Neural cell (in vitro differentiated cells): ENCODE results near the gene ARHGAP6. TPM values are rescaled to one million over a fixed set of nuclear protein-coding genes. Genes with fewer than 3 reads are reported as not detected.

ENCODE experiments used
- H2AFZ ChIP-seq: fragments of 200-600, 300-800 bp; sonication (generic), shearing (Covaris generic); 2 replicates; pipeline ENCODE4 v1.6.0; 2014; ENCODE audit warnings: low read depth, mild to moderate bottlenecking, antibody characterized with exemption, low read length, moderate library complexity
- H3F3A ChIP-seq: fragments of 200-600 bp; shearing (Covaris generic); 2 replicates; pipeline ENCODE4 v1.6.1; 2016; ENCODE audit warnings: mild to moderate bottlenecking, moderate library complexity, mixed read lengths, antibody characterized with exemption, low read length; ENCODE audit not compliant: insufficient read depth, poor library complexity, severe bottlenecking
- H3K27ac ChIP-seq: fragments of 200-600, 300-800 bp; sonication (generic), shearing (Covaris generic); 2 replicates; pipeline ENCODE4 v1.5.1; 2014; ENCODE audit warnings: mild to moderate bottlenecking, low read length, moderate library complexity
- H3K27me3 ChIP-seq: fragments of 300-800, 200-600 bp; sonication (generic), shearing (Covaris generic); 2 replicates; pipeline ENCODE4 v1.6.0; 2014; ENCODE audit warnings: mild to moderate bottlenecking, low read depth, low read length, moderate library complexity; ENCODE audit not compliant: insufficient read depth
- H3K36me3 ChIP-seq: fragments of 300-800, 200-600 bp; sonication (generic), shearing (Covaris generic); 2 replicates; pipeline ENCODE4 v1.5.1; 2014; ENCODE audit warnings: mild to moderate bottlenecking, antibody characterized with exemption, low read length, moderate library complexity; ENCODE audit not compliant: insufficient read depth
- H3K4me2 ChIP-seq: fragments of 300-800, 200-600 bp; sonication (generic), shearing (Covaris generic); 2 replicates; pipeline ENCODE4 v1.6.0; 2014; ENCODE audit warnings: mild to moderate bottlenecking, low read length
- H3K4me3 ChIP-seq: fragments of 300-800, 200-600 bp; sonication (generic), shearing (Covaris generic); 2 replicates; pipeline ENCODE4 v1.5.1; 2014; ENCODE audit warnings: mild to moderate bottlenecking, low read length, moderate library complexity
- H3K79me2 ChIP-seq: fragments of 200-600 bp; shearing (Covaris generic); replicated peaks from 2 replicates; pipeline ENCODE4 v1.6.0; 2014; ENCODE audit warnings: mild to moderate bottlenecking, low read length, moderate library complexity; ENCODE audit not compliant: insufficient read depth
- H3K9ac ChIP-seq: fragments of 300-800, 200-600 bp; sonication (generic), shearing (Covaris generic); 2 replicates; pipeline ENCODE4 v1.6.1; 2016; ENCODE audit warnings: mild to moderate bottlenecking, low read length, mixed read lengths
- H3K9me2 ChIP-seq: fragments of 200-600 bp; shearing (Covaris generic); 2 replicates; pipeline ENCODE4 v1.6.1; 2016; ENCODE audit warnings: mild to moderate bottlenecking, low read length, mixed read lengths; ENCODE audit not compliant: insufficient read depth
- H3K9me3 ChIP-seq: fragments of 200-600, 300-800 bp; sonication (generic), shearing (Covaris generic); 2 replicates; pipeline ENCODE4 v1.6.1; 2016; ENCODE audit warnings: mild to moderate bottlenecking, mixed run types, low read length, moderate library complexity, mixed read lengths
- H4K20me1 ChIP-seq: fragments of 200-600 bp; shearing (Covaris generic); 2 replicates; pipeline ENCODE4 v1.6.1; 2016; ENCODE audit warnings: mild to moderate bottlenecking, mixed run types; ENCODE audit not compliant: insufficient read depth
- EP300 ChIP-seq: fragments of 450-650 bp; conservative IDR thresholded peaks from 2 replicates; pipeline ENCODE4 v1.6.1; 2014; ENCODE audit warnings: antibody characterized with exemption, mild to moderate bottlenecking, moderate library complexity; ENCODE audit not compliant: poor library complexity, severe bottlenecking
- EZH2 ChIP-seq: fragments of 200-600, 300-800 bp; shearing (Covaris generic), sonication (generic); IDR thresholded peaks from 2 replicates; pipeline ENCODE4 v1.6.1; 2014; ENCODE audit warnings: antibody characterized with exemption, low read length, borderline replicate concordance, mild to moderate bottlenecking; ENCODE audit not compliant: insufficient read depth, poor library complexity, severe bottlenecking
- MXI1 ChIP-seq: fragments of 450-650 bp; conservative IDR thresholded peaks from 2 replicates; pipeline ENCODE4 v1.6.1; 2014; ENCODE audit warnings: antibody characterized with exemption, mild to moderate bottlenecking; ENCODE audit not compliant: poor library complexity, severe bottlenecking
- POLR2AphosphoS5 ChIP-seq: IDR thresholded peaks from 2 replicates; pipeline ENCODE4 v1.6.1; 2012
- RAD21 ChIP-seq: fragments of 450-650 bp; conservative IDR thresholded peaks from 2 replicates; pipeline ENCODE4 v1.6.1; 2014; ENCODE audit warnings: antibody characterized with exemption, mild to moderate bottlenecking, moderate library complexity
- SMC3 ChIP-seq: fragments of 450-650 bp; conservative IDR thresholded peaks from 2 replicates; pipeline ENCODE4 v1.6.1; 2014; ENCODE audit warnings: antibody characterized with exemption, mild to moderate bottlenecking, moderate library complexity; ENCODE audit not compliant: poor library complexity
- TAF1 ChIP-seq: IDR thresholded peaks from 2 replicates; pipeline ENCODE4 v1.6.1; 2012; ENCODE audit warnings: low read depth
- polyA plus RNA-seq: library from polyadenylated mRNA; depleted of rRNA; stranded (reverse); fragments of >200 nt; gene quantifications from 2 replicates; pipeline ENCODE4 v1.2.3, GENCODE V29; 2014
- TF ChIP-seq, protein P1 (sequence below): IDR thresholded peaks from 2 replicates; pipeline ENCODE4 v1.6.1; 2012; ENCODE audit warnings: borderline replicate concordance
- TF ChIP-seq, protein P2 (sequence below): fragments of 450-650 bp; IDR thresholded peaks from 2 replicates; pipeline ENCODE4 v1.5.1; 2014; ENCODE audit warnings: antibody characterized with exemption, mild to moderate bottlenecking, moderate library complexity; ENCODE audit not compliant: poor library complexity, severe bottlenecking

The ARHGAP6 gene
- polyA plus RNA-seq, 1 donor from 2014 or later, result 0.40 TPM

DNA sequence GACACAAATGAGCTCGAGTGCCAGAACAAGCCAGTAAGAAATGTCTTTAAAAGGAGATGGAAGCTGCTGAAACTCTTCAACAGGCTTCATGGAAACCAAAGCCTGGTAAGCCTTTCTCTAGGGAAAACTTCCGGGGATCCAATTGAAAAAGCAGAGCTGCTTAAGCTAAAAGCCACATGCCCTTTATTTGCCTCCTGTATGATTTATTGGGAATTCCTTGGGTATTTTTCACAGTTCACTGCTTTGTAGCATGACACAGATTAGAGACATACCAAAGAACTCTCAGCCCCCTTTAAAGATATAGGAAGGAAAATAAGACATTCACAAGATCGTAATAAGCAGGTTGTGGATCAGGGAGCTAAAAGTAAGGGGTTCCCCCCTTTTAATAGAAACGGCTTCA lies 6.5 kb upstream of the ARHGAP6 start:
- no peaks in the 10 kb centered on the region for H3F3A ChIP-seq
- H3K9me2 ChIP-seq, result no peaks in the 10 kb centered on the region
- H3K27me3 ChIP-seq, result peaks cover 10% of the 10 kb centered on the region
- no peak overlapping the region for H3K4me2 ChIP-seq
- no peak overlapping the region for H2AFZ ChIP-seq
- no peaks in the 10 kb centered on the region for H3K79me2 ChIP-seq
- TF ChIP-seq EP300, result no peak
- no peak for TF ChIP-seq EZH2
- no peak for TF ChIP-seq RAD21
- no peak for TF ChIP-seq POLR2AphosphoS5
- TF ChIP-seq TAF1, result no peak
- TF ChIP-seq, protein P1, sequence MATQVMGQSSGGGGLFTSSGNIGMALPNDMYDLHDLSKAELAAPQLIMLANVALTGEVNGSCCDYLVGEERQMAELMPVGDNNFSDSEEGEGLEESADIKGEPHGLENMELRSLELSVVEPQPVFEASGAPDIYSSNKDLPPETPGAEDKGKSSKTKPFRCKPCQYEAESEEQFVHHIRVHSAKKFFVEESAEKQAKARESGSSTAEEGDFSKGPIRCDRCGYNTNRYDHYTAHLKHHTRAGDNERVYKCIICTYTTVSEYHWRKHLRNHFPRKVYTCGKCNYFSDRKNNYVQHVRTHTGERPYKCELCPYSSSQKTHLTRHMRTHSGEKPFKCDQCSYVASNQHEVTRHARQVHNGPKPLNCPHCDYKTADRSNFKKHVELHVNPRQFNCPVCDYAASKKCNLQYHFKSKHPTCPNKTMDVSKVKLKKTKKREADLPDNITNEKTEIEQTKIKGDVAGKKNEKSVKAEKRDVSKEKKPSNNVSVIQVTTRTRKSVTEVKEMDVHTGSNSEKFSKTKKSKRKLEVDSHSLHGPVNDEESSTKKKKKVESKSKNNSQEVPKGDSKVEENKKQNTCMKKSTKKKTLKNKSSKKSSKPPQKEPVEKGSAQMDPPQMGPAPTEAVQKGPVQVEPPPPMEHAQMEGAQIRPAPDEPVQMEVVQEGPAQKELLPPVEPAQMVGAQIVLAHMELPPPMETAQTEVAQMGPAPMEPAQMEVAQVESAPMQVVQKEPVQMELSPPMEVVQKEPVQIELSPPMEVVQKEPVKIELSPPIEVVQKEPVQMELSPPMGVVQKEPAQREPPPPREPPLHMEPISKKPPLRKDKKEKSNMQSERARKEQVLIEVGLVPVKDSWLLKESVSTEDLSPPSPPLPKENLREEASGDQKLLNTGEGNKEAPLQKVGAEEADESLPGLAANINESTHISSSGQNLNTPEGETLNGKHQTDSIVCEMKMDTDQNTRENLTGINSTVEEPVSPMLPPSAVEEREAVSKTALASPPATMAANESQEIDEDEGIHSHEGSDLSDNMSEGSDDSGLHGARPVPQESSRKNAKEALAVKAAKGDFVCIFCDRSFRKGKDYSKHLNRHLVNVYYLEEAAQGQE, result no peak
- no peak for TF ChIP-seq SMC3
- TF ChIP-seq, protein P2, sequence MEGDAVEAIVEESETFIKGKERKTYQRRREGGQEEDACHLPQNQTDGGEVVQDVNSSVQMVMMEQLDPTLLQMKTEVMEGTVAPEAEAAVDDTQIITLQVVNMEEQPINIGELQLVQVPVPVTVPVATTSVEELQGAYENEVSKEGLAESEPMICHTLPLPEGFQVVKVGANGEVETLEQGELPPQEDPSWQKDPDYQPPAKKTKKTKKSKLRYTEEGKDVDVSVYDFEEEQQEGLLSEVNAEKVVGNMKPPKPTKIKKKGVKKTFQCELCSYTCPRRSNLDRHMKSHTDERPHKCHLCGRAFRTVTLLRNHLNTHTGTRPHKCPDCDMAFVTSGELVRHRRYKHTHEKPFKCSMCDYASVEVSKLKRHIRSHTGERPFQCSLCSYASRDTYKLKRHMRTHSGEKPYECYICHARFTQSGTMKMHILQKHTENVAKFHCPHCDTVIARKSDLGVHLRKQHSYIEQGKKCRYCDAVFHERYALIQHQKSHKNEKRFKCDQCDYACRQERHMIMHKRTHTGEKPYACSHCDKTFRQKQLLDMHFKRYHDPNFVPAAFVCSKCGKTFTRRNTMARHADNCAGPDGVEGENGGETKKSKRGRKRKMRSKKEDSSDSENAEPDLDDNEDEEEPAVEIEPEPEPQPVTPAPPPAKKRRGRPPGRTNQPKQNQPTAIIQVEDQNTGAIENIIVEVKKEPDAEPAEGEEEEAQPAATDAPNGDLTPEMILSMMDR, result no peak
- no peak for TF ChIP-seq MXI1
- no peak overlapping the region for H3K9ac ChIP-seq
- no peak overlapping the region for H3K27ac ChIP-seq
- H3K36me3 ChIP-seq, result no peaks in the 10 kb centered on the region
- no peaks in the 10 kb centered on the region for H3K9me3 ChIP-seq
- H3K4me3 ChIP-seq, result no peak overlapping the region
- H4K20me1 ChIP-seq, result no peaks in the 10 kb centered on the region

DNA sequence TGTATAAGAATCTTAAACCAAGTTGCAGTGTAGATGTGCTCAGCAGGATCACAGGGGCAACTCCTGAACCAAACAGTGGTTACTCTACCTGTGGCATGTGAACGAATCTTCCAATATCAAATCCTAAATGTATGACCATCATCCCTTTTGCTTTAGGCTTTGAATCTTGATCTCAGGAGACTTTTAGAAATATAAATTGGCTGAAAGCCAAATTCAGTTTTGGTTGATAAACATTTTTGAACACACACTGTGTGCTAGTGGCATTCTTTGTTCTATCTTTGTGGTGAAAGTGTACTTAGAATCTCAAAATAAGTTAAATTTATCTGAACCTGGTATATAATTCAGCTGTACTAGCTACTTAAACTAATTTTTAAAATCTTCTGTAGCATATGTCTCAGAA lies 4.6 kb upstream of the ARHGAP6 start:
- Histone ChIP-seq H3K4me3 (no peak overlapping the region), H3K9me2 (no peaks in the 10 kb centered on the region), H3K9ac (no peak overlapping the region), H3K4me2 (no peak overlapping the region), H3K27me3 (peaks cover 20% of the 10 kb centered on the region), H4K20me1 (no peaks in the 10 kb centered on the region), H2AFZ (no peak overlapping the region), H3K9me3 (no peaks in the 10 kb centered on the region), H3F3A (no peaks in the 10 kb centered on the region), H3K79me2 (no peaks in the 10 kb centered on the region), H3K36me3 (no peaks in the 10 kb centered on the region), H3K27ac (no peak overlapping the region)
- no peak for TF ChIP-seq EP300
- TF ChIP-seq RAD21, result no peak
- no peak for TF ChIP-seq POLR2AphosphoS5
- TF ChIP-seq, protein P1, result no peak
- TF ChIP-seq, protein P2, result no peak
- no peak for TF ChIP-seq SMC3
- TF ChIP-seq MXI1, result no peak
- TF ChIP-seq EZH2, result no peak
- TF ChIP-seq TAF1, result no peak
